GM15510 (cell line): ENCODE data around the gene BDH2.

ENCODE experiments used
- POLR2A ChIP-seq: IDR thresholded peaks from 3 replicates; pipeline ENCODE4 v1.6.1; 2011; ENCODE audit warnings: borderline replicate concordance; ENCODE audit not compliant: insufficient read length; ENCODE audit errors: extremely low read depth

BDH2 gene

GRCh38 chr4:103067841-103068547 lies 31.6 kb downstream of the BDH2 start:
- TF ChIP-seq POLR2A: no peak

GRCh38 chr4:103060453-103061148 lies 39.0 kb downstream of the BDH2 start:
- TF ChIP-seq POLR2A: no peak

DNA sequence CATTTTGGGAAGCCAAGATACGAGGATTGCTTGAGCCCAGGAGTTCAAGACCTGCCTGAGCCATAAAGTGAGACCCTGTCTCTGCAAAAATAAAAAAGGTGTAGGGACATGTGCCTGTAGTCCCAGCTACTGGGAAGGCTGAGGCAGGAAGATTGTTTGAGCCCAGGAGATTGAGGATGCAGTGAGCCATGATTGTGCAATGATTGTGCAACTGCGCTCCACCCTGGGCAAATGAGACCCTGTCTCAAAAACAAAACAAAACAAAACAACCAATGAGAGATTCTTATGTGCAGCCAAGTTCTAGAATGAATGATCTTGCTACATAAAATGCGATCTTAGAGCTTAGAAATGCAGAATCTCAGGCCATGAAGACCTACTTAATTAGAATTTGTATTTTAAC lies 45.6 kb downstream of the BDH2 start:
- no peak for TF ChIP-seq POLR2A

- no peak for TF ChIP-seq POLR2A
These were observed 46.9 kb downstream of the BDH2 start for GRCh38 chr4:103052779-103053178.

- no peak for TF ChIP-seq POLR2A
These were observed 47.5 kb downstream of the BDH2 start for GRCh38 chr4:103052145-103052544.

DNA sequence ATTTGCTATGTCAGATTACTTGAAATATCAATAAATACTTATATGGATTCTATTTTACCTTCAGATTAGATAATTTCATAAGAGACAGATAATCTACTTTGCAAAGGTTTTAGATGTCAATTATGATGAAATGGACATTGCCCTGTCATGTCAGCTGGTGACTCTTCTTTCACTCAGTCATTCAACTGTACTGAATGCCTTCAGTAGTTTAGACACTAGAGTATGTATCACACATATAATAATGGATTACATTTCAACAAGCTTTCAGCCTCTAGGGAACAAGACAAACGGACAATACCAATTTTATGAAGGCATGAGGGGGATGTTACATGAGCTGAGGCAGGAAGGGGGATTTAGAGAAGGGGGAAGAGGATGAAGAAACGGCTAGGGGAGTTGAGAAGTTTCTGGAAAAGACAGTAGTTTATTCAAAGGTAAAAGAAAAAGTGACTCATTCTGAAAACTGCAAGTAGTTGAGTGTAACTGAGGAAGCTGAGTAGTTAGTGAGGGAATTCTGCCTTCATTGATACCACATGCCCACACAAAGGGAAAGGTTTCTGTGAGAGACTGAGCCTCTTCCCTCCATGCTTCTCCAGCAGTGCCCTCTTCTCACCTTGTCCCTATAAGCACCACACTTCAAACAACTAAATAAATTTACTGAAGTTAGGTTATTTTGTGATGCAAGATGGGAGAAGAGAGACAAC lies 48.7 kb downstream of the BDH2 start:
- no peak for TF ChIP-seq POLR2A

- no peak for TF ChIP-seq POLR2A
These were observed 53.0 kb downstream of the BDH2 start for GRCh38 chr4:103046416-103047290.

GRCh38 chr4:103044183-103044582 lies 55.5 kb downstream of the BDH2 start:
- TF ChIP-seq POLR2A: no peak

GRCh38 chr4:103036169-103036568 lies 63.5 kb downstream of the BDH2 start:
- no peak for TF ChIP-seq POLR2A

DNA sequence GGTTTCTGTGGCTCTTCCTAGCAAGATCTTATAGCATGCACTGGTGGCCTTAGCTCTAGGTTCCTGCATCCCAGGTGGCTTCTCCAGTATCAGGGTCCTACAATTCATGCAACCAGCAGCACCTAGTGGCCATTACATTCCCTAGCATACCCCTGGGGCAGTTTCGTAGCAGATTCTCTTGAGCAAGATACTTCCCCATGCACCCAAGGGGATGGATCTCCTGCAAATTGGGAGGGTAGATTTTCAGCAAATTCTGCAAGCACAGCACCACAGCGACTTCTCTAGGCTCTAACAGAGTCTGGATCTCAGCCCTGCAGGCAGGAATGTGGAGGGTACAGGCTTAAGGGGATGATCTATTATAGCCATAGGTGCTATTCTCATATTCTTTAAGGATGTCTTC lies 67.1 kb downstream of the BDH2 start:
- no peak for TF ChIP-seq POLR2A

GRCh38 chr4:103030791-103031190 lies 68.8 kb downstream of the BDH2 start:
- TF ChIP-seq POLR2A: no peak

DNA sequence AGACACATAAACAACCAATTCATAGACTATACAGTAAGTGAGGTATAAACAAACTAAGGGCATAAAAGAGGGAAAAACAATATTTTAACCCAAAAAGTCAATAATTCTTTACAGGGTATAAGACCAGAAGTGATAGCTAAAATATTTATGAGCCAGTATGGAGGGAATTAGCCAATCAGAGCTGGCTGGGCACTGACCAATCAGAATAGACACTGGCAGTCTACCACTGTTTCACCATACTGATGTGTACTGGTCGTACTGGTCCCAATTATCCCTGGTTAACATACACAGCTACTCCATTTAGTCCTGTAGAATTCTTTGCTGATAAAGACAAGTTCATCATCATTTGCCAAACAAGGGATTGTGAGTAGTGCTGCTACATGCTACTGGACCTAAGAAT lies 70.3 kb downstream of the BDH2 start:
- no peak for TF ChIP-seq POLR2A
